ENCODE results near the gene CPNE4.

DNA sequence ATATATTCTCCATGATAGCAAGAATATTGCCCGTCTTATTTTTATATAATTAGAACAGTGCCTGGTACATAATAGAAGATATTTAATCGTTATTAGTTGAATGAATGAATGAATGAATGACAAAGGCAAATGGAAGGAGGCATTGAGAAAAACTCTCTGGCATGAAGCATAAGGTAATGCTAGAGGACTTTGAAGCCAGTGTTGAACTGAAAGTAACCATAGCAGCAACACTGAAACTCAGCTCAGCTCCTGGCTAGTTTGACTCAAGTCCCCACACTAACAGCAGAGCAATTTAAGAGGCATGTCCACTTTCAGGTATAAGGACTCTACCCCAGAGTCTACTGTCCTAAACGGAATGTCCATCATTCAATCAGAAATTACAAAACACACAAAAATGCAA, 227.0 kb downstream of the CPNE4 start:
- TF ChIP-seq, protein P1, sequence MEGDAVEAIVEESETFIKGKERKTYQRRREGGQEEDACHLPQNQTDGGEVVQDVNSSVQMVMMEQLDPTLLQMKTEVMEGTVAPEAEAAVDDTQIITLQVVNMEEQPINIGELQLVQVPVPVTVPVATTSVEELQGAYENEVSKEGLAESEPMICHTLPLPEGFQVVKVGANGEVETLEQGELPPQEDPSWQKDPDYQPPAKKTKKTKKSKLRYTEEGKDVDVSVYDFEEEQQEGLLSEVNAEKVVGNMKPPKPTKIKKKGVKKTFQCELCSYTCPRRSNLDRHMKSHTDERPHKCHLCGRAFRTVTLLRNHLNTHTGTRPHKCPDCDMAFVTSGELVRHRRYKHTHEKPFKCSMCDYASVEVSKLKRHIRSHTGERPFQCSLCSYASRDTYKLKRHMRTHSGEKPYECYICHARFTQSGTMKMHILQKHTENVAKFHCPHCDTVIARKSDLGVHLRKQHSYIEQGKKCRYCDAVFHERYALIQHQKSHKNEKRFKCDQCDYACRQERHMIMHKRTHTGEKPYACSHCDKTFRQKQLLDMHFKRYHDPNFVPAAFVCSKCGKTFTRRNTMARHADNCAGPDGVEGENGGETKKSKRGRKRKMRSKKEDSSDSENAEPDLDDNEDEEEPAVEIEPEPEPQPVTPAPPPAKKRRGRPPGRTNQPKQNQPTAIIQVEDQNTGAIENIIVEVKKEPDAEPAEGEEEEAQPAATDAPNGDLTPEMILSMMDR (conservative IDR thresholded peaks at IDR 0.05; ENCODE audit: low read depth, low read length) = no peak
- TF ChIP-seq EZH2 (IDR thresholded peaks at IDR 0.05; ENCODE audit: low read length, unreplicated experiment) = no peak
